Limb (tissue), 2 donors: ENCODE measurements around the gene CIDEC.

Source experiments
- DNase-seq, 2 donors: peaks; one replicate each; pipeline ENCODE4 v3.0.0-alpha.2; 2016; ENCODE audit errors: extremely low spot score in 2 of 2

Gene CIDEC, protein sequence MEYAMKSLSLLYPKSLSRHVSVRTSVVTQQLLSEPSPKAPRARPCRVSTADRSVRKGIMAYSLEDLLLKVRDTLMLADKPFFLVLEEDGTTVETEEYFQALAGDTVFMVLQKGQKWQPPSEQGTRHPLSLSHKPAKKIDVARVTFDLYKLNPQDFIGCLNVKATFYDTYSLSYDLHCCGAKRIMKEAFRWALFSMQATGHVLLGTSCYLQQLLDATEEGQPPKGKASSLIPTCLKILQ

DNA sequence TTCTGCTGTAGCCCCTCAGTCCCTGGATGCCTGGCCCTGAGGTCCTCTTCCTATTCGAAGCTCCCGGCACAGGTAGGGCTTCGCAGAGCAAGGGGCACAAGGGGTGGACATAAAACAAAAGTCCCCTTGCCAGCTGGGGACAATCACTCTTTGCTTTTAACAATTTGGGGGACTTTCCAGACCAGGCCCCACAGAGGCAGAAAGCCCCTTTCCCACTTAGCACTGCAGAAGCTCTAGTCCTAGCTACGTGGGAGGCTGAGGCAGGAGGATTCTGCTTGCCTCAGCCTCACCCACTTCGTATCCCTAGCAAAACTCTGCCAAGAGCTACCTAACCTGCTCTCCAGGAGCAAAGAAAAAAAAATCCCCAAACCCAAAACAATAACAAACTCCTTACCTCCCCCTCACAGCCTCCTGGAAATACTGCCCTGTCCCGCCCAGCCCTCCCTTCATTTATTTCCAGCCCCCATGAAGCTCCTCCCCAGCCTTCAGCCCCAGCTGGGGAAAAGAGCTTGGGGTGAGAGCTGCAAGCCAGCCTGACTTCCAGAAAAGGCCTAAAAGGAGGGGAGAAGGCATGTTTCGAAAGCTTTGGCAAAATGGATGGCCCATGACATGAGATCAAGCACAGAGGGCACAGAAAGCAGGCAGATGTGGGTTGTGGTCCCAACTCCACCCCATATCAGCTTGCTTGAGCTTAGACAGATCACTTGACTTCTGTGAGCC lies at the start of gene CIDEC:
Gene CIDEC (minus strand): TSS at position 424 of the 720 bp plus-strand sequence. CDS start 1,767 bp downstream, outside the sequence.
- no peak for DNase-seq

DNA sequence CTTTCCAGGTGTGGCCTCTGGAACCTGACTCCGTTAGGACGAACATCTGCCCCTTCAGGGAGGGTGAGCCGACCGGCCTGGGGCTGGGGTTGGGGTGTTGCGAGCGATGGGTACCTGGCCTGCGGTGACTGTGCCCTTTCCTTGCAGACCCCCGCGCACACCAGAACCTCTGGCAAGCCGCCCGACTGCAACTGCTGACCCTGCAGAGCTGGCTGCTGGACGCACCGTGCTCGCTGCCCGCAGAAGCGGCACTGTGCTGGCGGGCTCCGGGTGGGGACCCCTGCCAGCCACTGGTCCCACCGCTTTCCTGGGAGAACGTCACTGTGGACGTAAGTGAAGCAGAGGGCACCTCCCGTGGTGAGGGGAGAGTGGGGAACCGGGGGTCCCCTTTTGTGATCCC lies 48.1 kb upstream of the CIDEC start:
- no peak for DNase-seq

DNA sequence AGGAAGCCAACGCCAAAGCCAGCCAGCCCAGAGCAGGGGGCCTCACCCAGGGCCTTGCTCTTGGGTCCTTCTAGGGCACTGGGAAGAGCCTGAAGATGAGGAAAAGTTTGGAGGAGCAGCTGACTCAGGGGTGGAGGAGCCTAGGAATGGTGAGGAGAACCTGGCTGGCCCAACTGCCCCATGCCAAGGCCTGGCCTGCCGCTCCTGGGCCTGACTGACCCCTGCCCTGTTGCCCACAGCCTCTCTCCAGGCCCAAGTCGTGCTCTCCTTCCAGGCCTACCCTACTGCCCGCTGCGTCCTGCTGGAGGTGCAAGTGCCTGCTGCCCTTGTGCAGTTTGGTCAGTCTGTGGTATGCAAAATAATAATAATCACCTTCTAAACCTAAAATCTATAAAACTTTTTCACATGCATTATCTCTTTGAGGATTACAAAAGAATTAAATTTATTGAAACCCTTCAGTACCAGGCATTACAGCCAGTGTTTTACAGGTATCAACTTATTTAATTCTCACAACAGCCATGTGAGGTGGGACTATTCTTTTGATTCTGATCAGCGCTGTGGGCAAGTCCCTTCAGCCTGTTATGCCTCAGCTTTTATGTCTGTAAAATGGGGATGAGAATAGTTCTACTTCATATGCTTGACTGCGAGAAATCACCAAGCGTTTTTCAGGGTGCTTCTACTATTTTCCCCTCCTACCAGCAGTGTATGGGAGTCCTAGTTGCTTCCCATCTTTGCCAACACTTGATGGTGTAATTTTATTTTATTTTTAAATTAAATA lies 38.4 kb upstream of the CIDEC start:
- DNase-seq, result no peak

DNA sequence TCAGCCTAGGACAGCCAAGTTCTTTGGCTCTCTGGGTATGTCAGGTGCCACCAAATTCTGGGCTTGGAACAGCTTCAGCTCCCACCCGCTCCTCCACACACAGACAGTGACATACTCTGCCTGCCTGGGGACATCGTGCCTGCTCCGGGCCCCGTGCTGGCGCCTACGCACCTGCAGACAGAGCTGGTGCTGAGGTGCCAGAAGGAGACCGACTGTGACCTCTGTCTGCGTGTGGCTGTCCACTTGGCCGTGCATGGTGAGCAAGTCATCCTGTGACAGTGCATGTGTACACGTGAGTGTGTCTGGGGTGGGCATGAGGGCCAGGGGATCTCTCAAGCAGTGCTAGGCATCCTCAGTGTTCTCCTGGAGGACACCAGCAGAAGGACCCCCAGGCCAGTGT lies 37.8 kb upstream of the CIDEC start:
- DNase-seq, result no peak

DNA sequence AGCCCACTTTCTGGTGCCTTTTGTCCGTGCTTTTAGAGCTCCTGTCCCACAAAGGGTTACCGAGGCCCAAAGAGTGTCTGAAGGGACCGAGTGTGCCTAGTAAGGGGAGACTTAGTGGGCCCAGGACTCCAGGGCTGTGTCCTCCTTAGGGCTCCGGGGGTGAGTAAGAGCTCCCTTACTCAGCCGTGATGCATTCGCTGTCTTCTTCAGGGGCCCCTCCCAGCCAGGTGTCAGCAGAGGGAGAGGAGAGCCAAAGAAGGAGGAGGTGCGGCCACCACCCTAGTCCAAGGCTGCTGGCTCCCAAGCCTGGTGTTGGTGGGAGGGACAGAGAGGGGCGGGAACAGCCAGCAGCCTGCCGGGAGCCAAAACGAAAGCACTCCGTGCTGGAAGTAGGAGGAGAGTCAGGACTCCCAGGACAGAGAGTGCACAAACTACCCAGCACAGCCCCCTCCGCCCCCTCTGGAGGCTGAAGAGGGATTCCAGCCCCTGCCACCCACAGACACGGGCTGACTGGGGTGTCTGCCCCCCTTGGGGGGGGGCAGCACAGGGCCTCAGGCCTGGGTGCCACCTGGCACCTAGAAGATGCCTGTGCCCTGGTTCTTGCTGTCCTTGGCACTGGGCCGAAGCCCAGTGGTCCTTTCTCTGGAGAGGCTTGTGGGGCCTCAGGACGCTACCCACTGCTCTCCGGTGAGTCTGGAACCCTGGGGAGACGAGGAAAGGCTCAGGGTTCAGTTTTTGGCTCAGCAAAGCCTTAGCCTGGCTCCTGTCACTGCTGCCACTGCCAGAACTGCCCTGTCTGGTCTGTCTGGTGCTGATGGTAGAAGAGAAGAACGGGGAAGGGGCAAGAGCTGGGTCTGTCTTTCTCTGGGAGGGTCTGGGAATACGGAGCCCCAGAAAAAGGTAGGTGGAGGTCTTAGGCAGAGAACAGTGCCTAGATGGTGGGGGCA lies 37.0 kb upstream of the CIDEC start, which contains the start of gene IL17RC:
Gene IL17RC (plus strand): TSS at position 365 of the 947 bp plus-strand sequence. CDS start 218 bp downstream, at position 583.
- DNase-seq, result peak; percentile 85 to 89

DNA sequence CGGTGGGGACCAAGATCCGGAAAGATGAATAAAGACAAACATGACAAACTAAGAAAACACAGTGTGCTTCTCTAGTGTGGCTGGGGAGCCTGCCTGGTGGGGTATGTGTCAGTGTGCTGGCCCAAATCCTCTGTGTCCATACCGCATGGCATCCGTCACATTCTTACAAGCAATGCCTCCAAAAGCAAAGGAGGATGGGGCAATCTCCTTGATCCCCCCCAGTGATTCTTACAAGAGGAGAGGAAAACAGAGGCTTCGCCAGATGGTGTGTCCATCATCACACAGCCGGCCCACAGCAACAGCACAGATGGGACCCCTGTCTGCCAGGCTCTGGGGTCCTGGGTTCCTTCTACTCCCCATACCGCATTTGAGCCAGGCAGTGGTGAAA lies 36.3 kb upstream of the CIDEC start:
- DNase-seq, result no peak

DNA sequence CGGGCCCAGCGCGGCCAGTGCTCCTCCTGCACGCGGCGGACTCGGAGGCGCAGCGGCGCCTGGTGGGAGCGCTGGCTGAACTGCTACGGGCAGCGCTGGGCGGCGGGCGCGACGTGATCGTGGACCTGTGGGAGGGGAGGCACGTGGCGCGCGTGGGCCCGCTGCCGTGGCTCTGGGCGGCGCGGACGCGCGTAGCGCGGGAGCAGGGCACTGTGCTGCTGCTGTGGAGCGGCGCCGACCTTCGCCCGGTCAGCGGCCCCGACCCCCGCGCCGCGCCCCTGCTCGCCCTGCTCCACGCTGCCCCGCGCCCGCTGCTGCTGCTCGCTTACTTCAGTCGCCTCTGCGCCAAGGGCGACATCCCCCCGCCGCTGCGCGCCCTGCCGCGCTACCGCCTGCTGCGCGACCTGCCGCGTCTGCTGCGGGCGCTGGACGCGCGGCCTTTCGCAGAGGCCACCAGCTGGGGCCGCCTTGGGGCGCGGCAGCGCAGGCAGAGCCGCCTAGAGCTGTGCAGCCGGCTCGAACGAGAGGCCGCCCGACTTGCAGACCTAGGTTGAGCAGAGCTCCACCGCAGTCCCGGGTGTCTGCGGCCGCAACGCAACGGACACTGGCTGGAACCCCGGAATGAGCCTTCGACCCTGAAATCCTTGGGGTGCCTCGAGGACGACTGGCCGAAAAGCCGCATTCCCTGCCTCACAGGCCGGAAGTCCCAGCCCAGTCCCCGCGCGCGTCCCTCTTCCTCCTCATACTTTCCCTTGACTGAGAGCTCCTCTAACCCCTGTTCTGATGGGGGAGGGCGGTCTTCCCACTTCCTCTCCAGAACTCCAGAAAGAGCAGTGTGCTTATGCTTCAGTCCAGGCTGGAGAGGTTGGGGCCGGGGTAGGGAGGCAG lies 35.4 kb upstream of the CIDEC start:
- DNase-seq, result peak; percentile 76 to 81

DNA sequence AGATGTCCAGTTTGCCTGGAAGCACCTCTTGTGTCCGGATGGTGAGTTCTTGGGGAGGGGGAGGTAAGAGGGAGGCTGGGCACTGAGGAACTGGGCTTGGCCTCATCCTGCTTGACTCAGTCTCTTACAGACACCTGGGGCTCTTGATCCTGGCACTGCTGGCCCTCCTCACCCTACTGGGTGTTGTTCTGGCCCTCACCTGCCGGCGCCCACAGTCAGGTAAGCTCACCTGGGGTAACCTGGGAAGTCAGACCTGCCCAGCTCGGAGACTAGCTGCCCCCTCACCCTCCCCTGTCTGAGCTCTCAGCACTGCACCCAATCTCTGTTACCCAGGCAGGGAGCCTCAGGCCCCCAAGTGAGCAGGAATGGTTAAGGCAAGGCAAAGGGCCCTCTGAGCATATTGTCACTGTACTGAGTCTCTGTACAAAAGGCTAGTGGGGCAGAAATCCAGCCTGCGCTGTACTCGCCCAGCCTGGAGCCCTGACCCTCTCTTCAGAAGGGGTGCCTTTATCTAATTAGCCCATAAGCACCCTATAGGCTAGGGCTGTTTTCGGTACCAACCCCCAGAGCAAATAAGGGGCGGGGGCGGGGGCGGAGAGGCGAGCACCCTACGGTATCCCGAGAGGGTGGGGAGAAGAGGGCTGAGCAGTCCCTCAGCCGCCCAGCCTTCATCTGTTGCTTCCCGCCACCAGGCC lies 34.7 kb upstream of the CIDEC start:
- no peak for DNase-seq

DNA sequence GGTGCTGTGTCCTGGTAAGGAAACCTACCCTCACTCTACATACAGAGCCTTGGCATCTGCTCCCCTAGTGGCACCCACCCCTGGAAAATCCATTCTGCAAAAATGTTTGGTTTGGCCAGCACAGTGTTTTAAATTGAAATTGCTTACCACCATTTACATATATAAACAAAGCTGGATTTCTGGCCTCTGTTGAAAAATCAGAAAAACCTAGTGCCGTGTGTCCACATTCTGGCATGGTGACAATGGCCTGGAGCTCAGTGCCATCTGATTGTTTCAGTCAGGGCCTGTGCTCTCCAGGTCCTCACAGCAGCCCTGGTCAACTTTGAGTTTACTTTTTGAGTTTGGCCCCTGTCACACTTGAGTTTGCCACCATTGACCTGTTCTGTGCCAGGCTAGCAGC lies 34.0 kb upstream of the CIDEC start:
- no peak for DNase-seq

DNA sequence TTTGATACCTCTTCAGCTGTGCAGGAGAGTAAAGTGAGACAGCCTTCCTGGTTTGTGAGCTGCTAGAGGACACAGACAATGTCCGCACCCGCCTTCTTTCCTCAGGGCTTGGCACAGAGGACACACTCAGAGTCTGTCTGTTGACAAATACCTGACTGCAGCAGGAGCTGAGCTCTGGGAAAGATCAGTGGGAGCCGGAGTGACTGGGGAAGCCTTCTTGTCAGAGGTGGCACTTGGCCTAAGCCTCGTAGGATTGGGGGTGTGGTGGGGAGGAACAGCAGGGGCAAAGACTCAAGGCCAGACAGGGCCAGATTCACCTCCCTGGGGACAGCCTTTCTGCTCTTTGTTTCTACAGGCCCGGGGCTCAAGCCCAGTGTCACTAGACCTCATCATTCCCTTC lies 33.5 kb upstream of the CIDEC start:
- DNase-seq, result no peak

DNA sequence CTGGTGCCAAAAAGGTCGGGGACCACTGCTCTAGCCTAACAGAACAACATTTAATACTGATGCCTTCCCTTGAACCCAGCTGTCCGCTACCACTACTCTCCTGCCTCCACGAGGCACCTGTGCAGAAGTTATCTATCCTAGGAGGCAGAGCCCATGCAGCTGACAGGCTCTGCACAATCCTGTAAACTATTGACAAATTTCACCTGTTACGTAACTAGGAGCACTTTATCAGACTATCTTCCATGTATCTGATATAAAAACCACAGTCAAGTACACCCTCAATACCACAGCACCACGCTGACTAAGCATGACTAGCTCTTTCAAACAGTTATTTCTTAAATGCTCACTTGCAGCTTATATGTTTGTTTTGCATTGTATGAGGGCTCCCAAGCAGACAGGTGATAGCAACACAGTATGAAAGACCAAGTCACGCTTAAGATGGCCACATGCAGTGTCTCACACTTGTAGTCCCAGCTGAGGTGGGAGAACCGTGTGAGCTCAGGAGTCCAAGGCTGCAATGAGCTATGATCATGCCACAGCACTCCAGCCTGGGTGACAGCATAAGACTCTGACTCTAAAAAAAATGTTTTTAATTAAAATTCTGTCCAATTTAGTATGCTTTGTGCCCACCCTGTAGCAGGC lies 32.4 kb upstream of the CIDEC start:
- DNase-seq, result no peak

DNA sequence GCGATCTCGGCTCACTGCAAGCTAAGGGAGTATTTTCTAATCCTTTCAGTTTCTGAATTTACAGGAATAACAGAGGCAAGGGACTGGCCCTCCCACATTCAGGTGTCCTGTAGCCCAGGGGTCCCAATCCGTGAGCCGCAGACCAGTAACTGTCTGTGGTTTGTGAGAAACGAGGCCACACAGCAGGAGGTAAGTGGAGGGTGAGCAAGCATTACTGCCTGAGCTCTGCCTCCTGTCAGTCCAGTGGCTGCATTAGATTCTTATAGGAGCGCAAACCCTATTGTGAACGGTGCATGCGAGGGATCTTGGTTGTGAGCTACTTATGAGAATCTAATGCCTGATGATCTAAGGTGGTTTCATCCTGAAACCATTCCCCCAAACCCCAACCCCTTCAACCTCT lies 31.8 kb upstream of the CIDEC start:
- DNase-seq, result no peak

DNA sequence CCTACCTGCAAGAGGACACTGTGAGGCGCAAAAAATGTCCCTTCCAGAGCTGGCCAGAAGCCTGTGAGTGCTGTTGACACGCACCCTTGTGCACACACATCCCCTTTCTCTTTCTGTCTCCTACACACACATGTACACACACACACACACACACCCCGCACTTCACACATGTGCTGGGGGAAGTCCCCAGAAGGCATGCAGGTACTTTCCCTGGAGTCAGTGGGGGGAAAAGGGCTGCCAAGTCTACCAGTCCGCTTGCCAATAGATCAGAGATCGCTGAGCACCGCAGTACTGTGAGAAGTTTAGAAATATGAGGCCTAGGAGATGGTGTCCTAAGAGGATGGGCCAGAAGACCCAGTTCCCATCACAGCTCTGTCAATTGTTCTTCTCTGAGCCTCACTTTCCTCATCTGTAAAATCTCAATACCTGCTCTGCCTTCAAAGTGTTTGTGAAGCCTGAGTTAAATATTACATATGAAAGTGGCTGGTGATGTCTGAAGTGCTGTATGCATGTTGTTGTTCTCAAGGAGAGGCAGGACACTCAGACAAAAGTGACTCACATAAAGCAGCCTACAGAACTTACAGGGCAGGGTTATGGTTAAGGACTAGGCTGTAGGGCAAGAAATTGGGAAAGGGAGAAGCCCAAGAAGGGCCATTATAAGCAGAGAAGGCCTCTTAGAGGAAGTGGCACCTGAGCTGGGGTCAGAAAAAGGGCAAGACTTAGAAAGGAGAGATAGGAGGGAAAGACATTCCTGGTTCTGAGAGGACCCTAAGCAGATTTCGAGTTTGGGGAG lies 29.4 kb upstream of the CIDEC start:
- no peak for DNase-seq

DNA sequence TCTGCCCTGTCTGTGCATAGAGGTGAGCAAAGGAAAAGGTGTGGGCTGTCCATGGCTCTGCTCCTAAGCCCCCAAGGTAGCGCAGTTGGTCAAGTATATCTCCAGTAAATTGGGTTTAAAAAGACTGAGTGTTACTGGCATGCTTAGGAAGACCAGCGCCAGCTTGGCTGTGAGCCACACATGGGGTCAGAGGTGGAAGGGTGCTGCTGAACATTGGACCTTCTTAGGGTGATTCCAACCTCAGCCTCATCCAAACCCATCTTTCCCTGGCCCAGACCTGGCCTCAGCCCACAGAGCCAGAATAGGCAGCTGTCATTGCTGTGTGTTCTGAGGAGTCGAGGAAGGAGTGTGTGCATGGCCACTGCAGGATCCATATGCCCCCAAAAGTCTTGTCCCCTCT lies 28.2 kb upstream of the CIDEC start:
- no peak for DNase-seq

DNA sequence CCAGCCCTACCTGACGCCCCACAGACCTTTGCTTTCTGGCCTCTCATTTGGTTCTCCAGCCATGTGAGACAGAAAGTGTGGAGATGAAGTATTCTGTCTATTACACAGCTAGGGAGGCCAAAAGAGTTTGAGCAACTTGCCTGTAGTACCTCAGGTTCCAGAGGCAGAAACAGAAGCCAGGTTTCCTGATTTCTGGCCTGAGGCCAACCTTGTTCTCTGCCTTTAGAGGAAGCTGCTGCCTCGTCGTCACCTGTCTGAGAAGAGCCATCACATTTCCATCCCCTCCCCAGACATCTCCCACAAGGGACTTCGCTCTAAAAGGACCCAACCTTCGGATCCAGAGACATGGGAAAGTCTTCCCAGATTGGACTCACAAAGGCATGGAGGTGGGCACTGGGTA lies 26.4 kb upstream of the CIDEC start:
- DNase-seq, result no peak

DNA sequence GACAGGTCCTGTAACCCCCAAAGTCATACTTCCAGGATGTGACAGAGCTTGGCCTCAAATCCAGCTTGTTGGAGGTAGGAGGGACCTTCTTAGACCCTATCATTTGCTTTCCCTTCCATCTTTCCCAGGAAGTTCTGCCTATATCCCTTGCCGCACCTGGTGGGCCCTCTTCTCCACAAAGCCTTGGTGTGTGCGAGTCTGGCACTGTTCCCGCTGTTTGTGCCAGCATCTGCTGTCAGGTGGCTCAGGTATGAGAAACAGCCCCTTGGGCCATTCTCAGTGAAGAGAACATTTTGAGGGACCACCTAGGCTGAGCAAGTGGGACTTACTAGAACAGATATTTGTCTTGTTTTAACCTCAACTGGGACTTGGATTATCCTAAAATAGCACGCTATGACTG lies 23.9 kb upstream of the CIDEC start:
- DNase-seq, result no peak

DNA sequence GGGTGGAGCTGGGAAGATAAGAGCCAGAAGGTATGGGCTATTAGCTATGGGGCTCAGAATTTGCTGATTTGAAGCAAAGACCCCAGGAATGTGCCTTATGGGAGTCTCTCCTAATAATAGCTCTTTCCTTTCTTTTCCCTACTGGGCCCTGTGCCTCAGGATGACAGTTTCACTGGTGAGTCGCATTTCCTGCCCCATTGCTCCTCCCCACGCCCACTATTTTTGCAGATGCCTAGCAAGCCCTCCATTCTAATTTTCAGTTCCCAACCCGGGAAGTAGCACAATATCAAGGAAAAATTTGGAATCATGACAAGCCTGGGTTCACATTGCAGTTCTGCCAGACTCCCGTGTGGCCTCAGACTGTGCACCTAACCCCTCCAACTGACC lies 23.2 kb upstream of the CIDEC start:
- DNase-seq, result no peak
